Colonic mucosa (tissue), 4 donors: ENCODE results near the gene HPD. TPM values are rescaled to one million over a fixed set of nuclear protein-coding genes. Genes with fewer than 3 reads are reported as not detected.

Experiments used
- DNase-seq: peaks from one replicate; pipeline ENCODE4 v3.0.0-alpha.2; 2020
- H3K27ac ChIP-seq: fragments of 200-600 bp; one replicate; pipeline ENCODE4 v1.8.0; 2021
- H3K27me3 ChIP-seq: fragments of 200-600 bp; one replicate; pipeline ENCODE4 v1.8.0; 2021
- H3K36me3 ChIP-seq: fragments of 200-600 bp; one replicate; pipeline ENCODE4 v1.8.0; 2021
- H3K4me1 ChIP-seq: fragments of 200-600 bp; one replicate; pipeline ENCODE4 v1.8.0; 2021; ENCODE audit warnings: mild to moderate bottlenecking
- H3K4me3 ChIP-seq: fragments of 200-600 bp; one replicate; pipeline ENCODE4 v1.8.0; 2021
- H3K9ac ChIP-seq, 2 donors: one replicate each; pipeline ENCODE4 v1.7.0; 2013; ENCODE audit warnings: control low read depth in 2 of 2, low read depth in 2 of 2, low read length in 2 of 2
- H3K9me3 ChIP-seq: fragments of 200-600 bp; one replicate; pipeline ENCODE4 v1.8.0; 2021
- CTCF ChIP-seq: fragments of 200-600 bp; IDR thresholded peaks from one replicate; pipeline ENCODE4 v1.8.0; 2022; ENCODE audit warnings: antibody characterized with exemption, mild to moderate bottlenecking
- intact Hi-C: fragments of 100-400 bp; cut with DNase I; formaldehyde crosslinking; loops from one replicate; pipeline ENCODE4 v1.14.1; 2022
- total RNA-seq, 2 donors: library from RNA; stranded (reverse); fragmentation: NEBNext Ultra II Directional in 1 of 2; extraction: Animal tissue kit (Norgen Biotek cat#: 25700) in 1 of 2; gene quantifications; one replicate each; pipeline ENCODE4 v1.2.1, GENCODE V29; 2021
- donor health status: healthy.
- donor health status: DM: no; HTN: no; CAD: no.
- donor health status: DM: no; HTN: no; CAD: no.

Gene HPD
- total RNA-seq, 2 donors from 2014 or later, result 0.27 to 0.91 TPM

GRCh38 chr12:121798787-121799155 is 59.9 kb downstream of the HPD start:
- Histone ChIP-seq H3K36me3 (no peaks in the 10 kb centered on the region), H3K9me3 (no peaks in the 10 kb centered on the region), H3K27ac (peak overlapping the region; percentile 100), H3K4me3 (peak overlapping the region; percentile 77), H3K27me3 (no peaks in the 10 kb centered on the region), H3K9ac (peak overlapping the region in 1 of 2 donors; percentile 99), H3K4me1 (peaks cover 30% of the 10 kb centered on the region)
- no peak for TF ChIP-seq CTCF
- intact Hi-C loops, result no loop called here
- DNase-seq, result no peak

DNA sequence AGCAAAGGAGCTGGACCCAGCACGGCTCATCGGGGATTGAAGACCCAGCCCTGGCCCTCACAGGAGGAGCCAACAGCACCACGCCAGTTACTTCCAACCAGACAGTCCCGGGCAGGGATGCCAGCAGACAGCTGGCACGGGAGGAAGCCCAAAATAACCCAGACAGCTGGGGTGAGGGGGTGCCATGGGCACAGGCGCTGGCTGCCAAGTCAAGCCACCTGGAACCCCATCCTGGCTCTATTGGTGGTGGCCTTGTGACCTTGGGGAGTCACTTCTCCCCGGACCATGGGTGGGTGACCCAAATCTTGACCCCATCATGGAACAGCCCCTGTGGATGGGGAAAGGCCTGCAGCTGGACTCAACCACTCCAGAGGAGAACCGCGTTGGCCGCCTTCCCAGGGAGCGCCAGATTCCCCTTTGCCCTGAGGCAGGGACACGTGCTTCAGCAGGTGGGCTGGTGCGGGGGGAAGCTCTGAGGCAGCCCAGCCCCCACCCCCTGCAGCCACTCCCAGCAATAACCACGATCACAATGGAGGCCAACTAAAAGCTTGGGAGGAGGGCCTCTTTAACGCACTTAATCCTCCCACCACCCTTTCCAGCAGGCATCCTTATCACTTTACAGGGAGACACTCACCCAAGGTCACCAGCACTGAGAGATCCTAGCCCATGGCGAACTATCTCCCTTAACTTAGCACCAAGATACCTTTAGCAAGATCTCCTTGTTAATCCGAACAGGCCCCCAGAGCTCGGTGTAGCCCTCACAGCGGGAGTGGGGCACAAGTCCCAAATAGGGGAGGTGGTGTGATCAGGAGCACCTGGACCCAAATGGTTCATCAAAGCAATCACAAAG is 60.5 kb downstream of the HPD start:
- Histone ChIP-seq H3K27ac (peak overlapping the region; percentile 100), H3K4me1 (peaks cover 30% of the 10 kb centered on the region), H3K9me3 (no peaks in the 10 kb centered on the region), H3K9ac (peak overlapping the region; percentile 58 to 99), H3K36me3 (no peaks in the 10 kb centered on the region), H3K4me3 (peak overlapping the region; percentile 77), H3K27me3 (no peaks in the 10 kb centered on the region)
- TF ChIP-seq CTCF, result no peak
- DNase-seq, result peak; percentile 94
- intact Hi-C loops, result no loop called here

DNA sequence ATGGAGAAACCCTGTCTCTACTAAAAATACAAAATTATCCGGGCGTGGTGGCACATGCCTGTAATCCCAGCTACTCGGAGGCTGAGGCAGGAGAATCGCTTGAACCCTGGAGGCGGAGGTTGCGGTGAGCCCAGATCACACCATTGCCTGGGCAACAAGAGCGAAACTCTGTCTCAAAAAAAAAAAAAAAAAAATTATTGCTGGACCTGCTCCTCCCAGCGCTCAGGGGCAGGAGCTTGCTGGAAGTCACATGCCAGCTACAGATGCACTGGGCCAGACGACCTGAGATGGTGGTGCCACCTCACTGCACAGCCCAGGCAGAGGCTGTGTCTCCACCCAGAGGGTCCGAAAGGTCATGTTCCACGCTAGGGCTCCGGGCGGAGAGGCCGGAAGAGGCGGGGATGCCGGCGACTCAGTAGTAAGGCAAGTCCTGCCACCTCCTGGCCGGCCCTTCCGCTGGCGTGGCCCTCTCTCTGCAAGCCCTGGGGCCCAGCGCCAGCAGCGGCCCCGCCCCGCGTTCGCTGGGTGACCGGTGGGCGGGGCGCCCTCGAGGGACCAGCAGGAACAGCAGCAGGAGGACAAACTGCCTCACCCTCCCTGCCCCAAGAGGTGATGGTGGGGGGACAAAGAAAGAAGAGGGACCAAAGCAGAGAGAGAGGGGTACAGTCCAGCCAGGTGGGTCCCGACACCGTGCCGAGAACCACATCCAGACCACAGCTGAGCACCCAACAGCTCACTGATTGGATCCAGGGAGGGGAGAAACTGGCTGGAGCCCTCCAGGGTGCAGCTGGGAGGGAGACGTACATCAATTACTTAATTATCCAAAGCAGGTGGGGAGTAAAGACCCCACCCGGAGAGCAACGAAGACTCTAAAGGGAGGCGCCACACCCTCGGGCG is 61.6 kb downstream of the HPD start:
- H3K27me3 ChIP-seq, result no peaks in the 10 kb centered on the region
- intact Hi-C loops, result no loop called here
- DNase-seq, result peak; percentile 98
- H3K9ac ChIP-seq, result peak overlapping the region; percentile 58 to 99
- H3K4me3 ChIP-seq, result peak overlapping the region; percentile 77
- no peaks in the 10 kb centered on the region for H3K36me3 ChIP-seq
- peaks cover 30% of the 10 kb centered on the region for H3K4me1 ChIP-seq
- TF ChIP-seq CTCF, result no peak
- no peaks in the 10 kb centered on the region for H3K9me3 ChIP-seq
- peak overlapping the region; percentile 100 for H3K27ac ChIP-seq

- Histone ChIP-seq H3K9me3 (no peaks in the 10 kb centered on the region), H3K27ac (peak overlapping the region; percentile 73), H3K36me3 (no peaks in the 10 kb centered on the region), H3K9ac (peak overlapping the region; percentile 66 to 93), H3K4me1 (peaks cover 38% of the 10 kb centered on the region), H3K27me3 (no peaks in the 10 kb centered on the region), H3K4me3 (no peak overlapping the region)
- intact Hi-C loops, result loop anchor here (2.0 kb wide), 1 partner anchor 18 kb away; no protein-coding TSS in a partner anchor
- peak; percentile 95 for TF ChIP-seq CTCF
- DNase-seq, result peak; percentile 95
Observed at GRCh38 chr12:121795034-121795968, 63.4 kb downstream of the HPD start.
